GM15510 (cell line): ENCODE data around the gene CIB2.

ENCODE experiments used
- POLR2A ChIP-seq: IDR thresholded peaks from 3 replicates; pipeline ENCODE4 v1.6.1; 2011; ENCODE audit warnings: borderline replicate concordance; ENCODE audit not compliant: insufficient read length; ENCODE audit errors: extremely low read depth

CIB2 gene

DNA sequence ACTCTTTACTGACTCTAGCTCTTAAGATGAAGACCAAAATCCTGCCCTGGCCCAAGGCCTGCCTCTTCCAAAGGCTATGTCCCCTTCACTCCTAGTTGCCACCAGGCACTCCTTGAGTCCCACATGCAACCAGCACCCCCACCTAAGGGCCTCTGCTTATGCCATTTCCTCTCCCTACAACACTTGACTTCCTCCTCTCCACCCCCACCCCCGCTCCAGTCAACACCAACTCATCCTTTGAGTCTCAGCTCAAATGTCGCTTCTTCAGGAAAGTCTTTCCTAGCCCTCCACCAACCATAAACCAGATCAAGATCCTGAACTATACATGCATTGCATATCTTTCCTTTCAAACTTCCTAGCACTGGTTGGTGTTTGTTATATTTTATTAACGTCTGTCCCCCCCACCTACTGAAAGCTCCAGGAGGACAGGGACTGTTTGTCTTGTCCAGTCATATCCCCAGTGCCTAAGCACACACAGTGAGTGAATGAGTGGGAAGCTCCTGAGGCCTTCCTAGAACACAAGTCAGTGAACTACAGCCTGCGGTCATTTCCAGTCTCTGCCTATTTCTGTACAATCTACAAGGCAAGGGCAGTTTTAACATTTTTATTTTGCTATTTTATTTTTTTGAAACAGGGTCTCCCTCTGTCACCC lies 61.1 kb downstream of the CIB2 start:
- TF ChIP-seq POLR2A: no peak

DNA sequence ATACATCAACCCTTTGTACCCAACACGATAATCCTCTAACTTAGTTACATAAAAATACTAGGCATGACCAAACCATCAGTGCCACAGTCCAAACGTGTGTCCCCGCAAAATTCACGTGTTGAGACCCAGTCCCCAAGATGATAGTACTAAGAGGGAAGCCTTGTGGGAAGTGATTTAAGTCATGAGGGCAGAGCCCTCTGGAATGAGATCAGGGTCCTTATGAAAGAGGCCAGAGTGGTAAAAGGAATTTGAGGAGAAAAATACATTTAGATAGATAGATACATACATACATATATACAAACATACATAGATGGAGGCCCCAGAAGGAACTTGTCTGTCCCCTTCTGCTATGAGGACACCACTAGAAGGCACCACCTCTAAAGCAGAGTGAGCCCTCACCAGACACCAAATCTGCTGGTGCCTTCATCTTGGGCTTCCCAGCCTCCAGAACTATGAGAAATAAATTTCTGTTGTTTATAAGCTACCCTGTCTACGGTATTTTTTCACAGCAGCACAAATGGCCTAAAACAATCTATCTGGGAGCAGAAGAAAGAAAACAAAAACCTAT lies 61.7 kb downstream of the CIB2 start:
- TF ChIP-seq POLR2A: no peak

DNA sequence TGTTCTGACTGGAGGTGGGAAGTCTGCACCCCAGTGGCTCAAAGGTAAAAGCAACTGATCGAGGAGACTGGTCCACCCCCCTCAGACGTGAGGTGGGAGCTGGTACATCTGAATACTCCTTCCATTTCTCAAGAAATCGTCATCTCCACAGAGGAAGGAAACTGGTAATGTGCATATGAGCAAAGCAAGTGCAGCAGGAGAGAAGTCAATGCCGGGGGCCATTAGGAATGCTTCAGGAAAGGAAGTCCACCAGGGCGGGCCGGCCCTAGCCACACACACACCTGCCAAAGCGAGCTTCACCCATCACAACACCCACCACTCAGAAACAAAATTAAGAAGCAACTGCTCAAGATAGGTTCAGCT lies 62.2 kb downstream of the CIB2 start:
- no peak for TF ChIP-seq POLR2A

DNA sequence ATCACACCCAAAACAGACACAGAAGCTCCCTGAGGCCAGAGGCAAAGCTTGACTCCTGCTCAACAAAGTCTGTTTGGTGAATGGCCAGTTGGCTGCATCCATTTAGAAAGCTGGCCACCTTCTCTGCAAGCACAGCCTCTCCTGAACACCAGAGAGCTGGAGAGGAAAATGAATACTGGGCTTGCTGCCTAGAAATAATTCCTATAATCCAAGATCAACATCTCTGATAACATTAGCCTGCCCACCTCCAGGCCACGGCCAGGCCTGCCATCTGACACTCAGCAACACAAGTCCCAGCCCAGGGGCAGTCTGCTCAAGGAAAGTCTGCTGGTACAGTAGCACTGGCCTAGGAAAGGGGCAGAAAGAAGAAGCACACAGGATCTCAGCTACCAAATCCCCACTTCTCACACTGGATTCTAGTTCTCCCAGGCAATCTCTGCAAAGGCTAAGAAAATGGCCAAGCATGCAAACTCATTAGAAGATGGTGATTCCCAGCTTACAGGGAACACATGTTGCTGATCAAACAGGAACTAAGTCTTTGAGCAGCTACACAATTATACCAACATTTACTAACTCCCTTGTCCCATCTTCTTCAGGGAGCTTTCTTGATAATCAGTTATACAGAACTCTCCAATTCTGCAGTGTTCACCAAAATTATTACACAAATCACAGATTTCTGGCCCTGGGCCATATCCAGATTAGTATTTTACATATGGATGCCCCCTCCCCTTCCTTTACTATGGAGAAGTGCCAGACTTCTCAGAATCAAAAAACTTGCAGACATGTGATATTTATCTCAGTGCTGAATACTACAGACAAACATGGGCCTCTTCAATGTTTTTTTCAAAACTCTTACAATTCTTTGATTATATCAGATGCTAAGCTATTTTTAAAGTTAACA lies 63.7 kb downstream of the CIB2 start:
- no peak for TF ChIP-seq POLR2A

DNA sequence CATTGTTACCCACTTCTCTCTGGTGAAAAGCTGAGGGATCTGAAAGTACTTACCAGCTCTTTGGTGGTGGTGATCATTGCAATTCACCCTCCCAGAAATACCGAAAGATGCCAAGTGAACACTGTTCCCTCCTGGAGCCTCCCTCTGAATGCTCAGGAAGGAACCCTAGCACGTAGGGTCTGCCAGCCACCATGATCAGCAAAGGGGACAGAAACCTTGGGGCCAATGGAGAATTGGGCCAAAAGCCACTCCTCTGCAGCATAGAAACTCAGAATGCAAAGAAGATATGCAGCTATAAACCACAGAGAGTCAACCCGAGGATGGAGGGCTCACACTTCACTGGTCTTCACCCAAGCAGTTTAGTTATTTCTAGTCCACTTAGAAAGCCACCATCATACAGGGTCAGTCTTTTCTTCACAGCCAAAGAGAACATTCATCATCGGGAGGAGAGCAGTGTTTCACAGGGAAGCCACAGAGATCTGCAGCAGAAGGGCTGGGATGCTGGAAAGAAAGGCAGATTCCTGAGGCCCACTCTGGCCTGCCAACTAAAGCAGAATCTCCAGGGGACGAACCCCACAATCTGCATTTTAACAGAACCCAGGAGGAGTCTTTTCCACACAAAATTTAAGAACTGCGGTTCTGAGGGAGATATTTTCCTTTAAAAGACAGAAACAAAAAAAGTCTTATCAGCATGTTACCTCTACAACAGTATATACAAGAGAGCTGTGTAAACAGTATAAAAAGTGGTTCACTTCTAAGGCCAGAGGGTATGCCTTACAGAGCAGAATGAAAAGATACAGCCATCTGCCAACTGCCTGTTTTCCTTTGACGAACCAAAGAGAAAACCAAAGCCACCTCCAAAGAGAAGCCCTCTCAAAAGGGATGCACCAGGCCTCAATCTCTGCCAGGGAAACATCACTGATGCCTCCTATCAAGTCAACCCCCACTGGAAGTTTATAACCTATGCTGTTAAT lies 65.0 kb downstream of the CIB2 start:
- TF ChIP-seq POLR2A: peak; percentile 36

DNA sequence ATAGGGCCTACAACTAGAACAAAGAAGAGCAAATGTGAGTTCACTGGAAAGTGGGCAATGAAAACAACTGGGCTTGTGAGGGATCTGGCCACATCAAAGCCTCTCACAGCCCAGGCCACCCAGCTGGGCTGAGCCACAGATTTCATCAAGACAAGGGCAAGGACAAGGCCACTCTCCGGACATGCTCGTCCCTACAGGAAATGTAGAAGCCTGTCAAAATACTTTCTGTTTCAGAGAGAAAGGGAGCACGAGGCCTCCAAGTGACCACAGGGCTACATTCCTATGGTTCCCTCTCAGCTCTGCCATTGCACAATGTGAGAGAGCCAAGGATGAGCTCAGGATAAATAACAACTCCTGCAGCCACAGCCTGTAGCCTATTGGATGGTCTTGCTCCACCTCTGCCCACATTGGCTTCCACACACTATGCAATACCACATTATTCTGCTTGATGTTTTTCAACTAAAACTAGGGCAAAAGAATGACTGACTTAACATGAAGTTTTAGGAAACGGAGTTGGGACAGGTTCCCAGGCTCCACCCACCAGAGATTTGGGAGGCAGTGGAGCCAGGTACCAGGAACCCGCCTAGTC lies 65.9 kb downstream of the CIB2 start:
- no peak for TF ChIP-seq POLR2A

DNA sequence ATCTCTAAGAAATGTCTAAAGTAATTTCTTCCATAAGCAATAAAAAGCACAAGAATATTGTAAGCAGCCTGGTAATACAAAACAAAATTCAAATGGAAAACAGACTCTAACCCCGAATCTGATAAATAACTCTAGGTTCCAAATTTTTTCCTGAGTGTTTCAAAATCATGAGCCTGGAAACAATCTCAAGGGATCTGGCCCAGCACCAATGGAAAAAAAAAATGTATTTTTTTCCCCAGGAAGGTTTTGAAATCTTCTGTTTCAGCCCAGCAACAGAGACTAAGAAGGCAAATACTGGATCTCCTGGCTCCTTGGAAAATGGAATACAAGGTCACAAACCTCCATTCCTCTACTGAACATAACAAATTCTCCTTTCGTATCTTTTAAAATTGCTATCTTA lies 66.7 kb downstream of the CIB2 start:
- no peak for TF ChIP-seq POLR2A

DNA sequence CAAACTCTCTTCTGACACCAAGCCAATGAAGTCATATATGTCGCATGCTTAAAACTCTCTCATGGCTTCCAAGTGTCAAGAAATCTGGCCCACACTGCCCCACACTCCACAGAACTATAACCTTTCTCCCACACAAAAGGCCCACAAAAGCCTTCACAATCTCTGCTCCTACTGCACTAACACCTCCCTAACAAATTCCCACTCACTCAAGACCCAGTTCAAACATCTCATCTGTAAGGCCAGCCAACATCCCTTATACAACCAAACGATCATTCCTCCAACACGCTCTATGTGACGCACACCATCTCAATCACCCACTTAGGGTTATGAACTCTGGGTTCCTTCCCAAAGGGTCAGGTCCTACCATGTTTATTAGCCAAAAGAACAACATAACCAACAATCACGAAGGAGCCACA lies 67.3 kb downstream of the CIB2 start:
- TF ChIP-seq POLR2A: no peak

DNA sequence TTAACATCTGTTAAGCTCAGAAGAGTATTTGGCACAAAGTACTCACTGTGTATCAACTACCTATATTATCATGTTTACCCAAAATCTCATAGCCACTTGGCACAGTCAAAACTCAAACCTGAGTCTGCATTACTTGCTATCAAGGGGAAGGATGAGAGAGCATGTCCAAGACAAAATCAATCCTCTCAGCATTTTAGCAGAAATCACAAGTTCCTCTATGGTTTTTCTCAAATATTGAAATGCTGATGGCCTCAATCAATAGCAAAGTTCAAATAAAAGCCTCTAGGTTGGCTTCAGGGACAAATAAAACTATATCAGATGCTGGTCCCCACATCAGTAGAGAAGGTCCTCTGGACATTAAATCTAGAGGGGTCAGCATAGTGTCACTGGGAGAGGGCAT lies 68.0 kb downstream of the CIB2 start:
- no peak for TF ChIP-seq POLR2A

DNA sequence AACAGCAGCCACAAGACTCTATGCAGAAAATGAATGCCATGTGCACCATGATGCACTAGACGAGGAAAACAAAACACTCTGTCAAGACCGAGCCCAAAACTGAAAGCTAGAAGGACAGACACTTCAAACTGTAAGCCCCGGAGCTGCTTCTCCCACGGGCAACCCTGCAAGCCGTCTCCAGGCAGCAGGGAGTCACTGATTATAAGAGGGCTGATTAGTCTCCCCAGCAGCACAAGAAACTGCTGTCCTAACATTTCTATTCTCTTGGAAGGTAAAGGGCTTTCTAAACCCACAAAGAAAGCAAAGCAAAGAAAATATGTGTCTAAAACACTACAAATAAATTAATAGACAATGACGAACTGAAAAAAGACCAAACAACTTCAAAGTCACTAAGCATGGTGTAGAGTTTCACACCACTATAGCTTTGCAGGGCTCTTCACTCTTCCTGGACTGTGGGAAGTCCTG lies 69.2 kb downstream of the CIB2 start:
- no peak for TF ChIP-seq POLR2A

DNA sequence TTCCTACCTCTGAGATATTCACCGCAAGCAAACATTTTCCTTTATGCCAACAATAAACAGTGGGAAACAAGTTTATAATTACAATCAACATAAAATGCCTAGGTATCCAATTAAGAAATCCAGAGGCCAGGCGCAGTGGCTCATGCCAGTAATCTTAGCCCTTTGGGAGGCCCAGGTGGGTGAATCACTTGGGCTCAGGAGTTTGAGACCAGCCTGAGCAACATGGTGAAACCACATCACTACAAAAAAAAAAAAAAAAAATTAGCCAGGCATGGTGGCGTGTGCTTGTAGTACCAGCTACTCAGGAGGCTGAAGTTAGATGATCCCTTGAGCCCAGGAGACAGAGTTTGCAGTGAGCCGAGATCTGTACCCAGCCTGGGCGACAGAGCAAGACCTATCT lies 71.0 kb downstream of the CIB2 start:
- TF ChIP-seq POLR2A: no peak

DNA sequence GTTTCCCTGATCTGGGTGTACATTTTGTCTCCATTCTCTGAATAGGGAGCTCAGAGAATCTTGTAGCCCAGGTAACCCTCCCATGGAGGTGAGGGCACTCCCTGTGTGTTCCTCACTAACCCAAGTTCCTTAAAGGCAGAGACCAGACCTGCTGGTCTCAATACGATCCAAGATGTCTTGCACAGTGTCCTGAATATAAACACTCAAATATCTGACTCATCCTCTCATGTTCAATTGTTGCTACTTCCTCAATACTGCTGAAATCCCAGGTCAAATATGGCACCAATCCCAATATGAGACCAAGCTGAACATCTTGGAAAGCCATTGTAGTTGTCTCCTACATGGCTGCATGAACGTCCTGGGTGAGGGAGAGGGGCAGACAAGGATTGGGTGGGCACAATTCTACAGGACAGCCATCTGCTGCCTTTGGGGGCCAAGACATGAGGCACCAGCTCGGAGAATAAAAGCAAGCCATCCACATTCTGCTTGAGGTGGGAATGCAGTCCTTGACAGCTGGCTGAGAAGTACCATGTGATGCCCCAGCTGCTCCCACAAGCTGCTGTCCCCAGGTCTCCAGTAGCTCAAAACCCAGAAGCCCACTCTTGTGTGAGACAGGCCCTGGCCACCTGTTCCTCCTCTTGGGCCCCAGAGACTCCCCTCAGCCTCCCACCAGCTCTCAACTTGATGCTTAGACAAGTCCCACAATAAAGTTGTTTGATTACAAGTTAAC lies 72.0 kb downstream of the CIB2 start:
- no peak for TF ChIP-seq POLR2A

DNA sequence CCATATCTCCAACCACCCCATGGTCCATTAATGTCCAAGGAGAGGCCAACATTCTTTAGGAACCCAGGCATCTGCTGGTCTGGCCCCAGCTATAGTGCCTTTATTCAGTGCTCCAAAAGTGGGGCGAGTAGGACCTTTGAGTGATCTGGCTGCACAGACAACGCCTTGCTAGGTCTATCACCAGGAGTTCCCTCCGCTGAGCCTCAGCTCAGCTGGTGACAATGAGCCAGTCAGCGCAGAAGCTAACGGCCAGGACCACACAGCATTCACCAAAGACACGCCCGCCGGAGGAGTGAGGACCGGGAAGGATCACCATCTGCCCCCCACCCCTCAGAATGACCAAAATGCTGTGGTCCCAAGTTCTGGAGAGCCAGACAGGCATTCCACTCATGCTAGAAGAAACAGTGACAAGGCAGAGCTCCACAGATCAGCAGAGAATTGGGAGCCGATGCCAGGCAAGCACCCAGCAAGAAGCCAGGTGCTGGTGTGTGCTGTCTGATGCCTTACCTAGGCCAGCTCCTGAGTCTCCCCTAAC lies 72.8 kb downstream of the CIB2 start:
- TF ChIP-seq POLR2A: no peak
